GM12891 (cell line): ENCODE results near the gene PRSS1.
"Not testable (repeated sequence)": the region's sequence is repeated elsewhere in the genome, so short reads cannot be mapped to it uniquely, and the experiment has no call there.

Experiments
- POLR2A ChIP-seq: IDR thresholded peaks from 2 replicates; pipeline ENCODE4 v1.6.1; 2011; ENCODE audit warnings: low read depth, low read length, control low read depth
- POLR2AphosphoS5 ChIP-seq: IDR thresholded peaks from 2 replicates; pipeline ENCODE4 v1.6.1; 2011; ENCODE audit warnings: low read depth, low read length, control low read depth
- SPI1 ChIP-seq: IDR thresholded peaks from 2 replicates; pipeline ENCODE4 v1.6.1; 2011; ENCODE audit warnings: low read depth, low read length, control low read depth

GRCh38 chr7:142761606-142762005 lies 12.3 kb downstream of the PRSS1 start:
- TF ChIP-seq POLR2AphosphoS5, SPI1, POLR2A: not testable (repeated sequence)
